Measurements from ENCODE around the gene DARS1. TPM values are rescaled to one million over a fixed set of nuclear protein-coding genes. Genes with fewer than 3 reads are reported as not detected.

Gene DARS1
- total and polyA plus RNA-seq, 8 donors: 39.1 to 244 (median 62.1) TPM

DNA sequence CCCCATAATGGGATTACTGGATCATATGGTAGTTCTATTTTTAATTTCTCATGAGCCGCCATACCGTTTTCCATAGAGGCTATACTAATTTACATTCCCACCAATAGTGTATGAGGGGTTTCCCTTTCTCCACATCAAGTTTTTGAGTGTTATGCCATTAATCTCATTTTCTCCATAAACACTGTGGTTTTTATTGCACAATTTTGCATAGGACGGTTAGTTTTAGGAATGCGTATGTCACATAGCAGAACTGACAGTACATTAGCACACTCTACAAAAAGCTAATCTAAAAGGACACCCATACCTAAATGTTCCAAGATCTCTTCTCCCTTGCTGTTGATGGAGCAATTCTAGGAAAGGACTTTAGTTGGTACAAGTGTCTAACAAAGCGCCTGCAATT is 32.5 kb downstream of the DARS1 start:
- H3K27me3 ChIP-seq: no peaks in the 10 kb centered on the region

GRCh38 chr2:135951041-135951583 is 34.3 kb downstream of the DARS1 start:
- intact Hi-C loops (cut with DNase I; ENCODE audit: low total_unique reads): no loop called here
- H3K36me3 ChIP-seq: peaks cover 0 to 11% (median 8%) of the 10 kb centered on the region in 4 donors
- 81 to 90% (median 87%) methylated on average over 3 of the region's 3 CpGs for WGBS, 5 donors
- no peak for DNase-seq
- no peak for TF ChIP-seq POLR2AphosphoS5 (IDR thresholded peaks at IDR 0.05)
- TF ChIP-seq POLR2A (IDR thresholded peaks at IDR 0.05): no peak
- TF ChIP-seq, protein P1, sequence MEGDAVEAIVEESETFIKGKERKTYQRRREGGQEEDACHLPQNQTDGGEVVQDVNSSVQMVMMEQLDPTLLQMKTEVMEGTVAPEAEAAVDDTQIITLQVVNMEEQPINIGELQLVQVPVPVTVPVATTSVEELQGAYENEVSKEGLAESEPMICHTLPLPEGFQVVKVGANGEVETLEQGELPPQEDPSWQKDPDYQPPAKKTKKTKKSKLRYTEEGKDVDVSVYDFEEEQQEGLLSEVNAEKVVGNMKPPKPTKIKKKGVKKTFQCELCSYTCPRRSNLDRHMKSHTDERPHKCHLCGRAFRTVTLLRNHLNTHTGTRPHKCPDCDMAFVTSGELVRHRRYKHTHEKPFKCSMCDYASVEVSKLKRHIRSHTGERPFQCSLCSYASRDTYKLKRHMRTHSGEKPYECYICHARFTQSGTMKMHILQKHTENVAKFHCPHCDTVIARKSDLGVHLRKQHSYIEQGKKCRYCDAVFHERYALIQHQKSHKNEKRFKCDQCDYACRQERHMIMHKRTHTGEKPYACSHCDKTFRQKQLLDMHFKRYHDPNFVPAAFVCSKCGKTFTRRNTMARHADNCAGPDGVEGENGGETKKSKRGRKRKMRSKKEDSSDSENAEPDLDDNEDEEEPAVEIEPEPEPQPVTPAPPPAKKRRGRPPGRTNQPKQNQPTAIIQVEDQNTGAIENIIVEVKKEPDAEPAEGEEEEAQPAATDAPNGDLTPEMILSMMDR (IDR thresholded peaks at IDR 0.05): no peak
- no peak for TF ChIP-seq EP300 (IDR thresholded peaks at IDR 0.05)
- H3K9me3 ChIP-seq: no peaks in the 10 kb centered on the region
- no peak overlapping the region for H3K27ac ChIP-seq
- peaks cover 3 to 31% (median 13%) of the 10 kb centered on the region in 4 donors for H3K4me1 ChIP-seq
- H3K27me3 ChIP-seq: no peaks in the 10 kb centered on the region
- no peak overlapping the region for H3K4me3 ChIP-seq

More for the DNA sequence above, 32.5 kb downstream of the DARS1 start:
- H3K36me3 ChIP-seq: peaks cover 0 to 17% (median 10%) of the 10 kb centered on the region in 4 donors
- 90 to 97% (median 94%) methylated on average over 5 of the region's 5 CpGs for WGBS, 5 donors
- H3K4me1 ChIP-seq: peaks cover 3 to 30% (median 13%) of the 10 kb centered on the region in 4 donors
- no peak overlapping the region for H3K4me3 ChIP-seq
- intact Hi-C loops (cut with DNase I; ENCODE audit: low total_unique reads): no loop called here
- H3K27ac ChIP-seq: no peak overlapping the region
- H3K9me3 ChIP-seq: no peaks in the 10 kb centered on the region
- no peak for TF ChIP-seq POLR2A (IDR thresholded peaks at IDR 0.05)
- no peak for TF ChIP-seq POLR2AphosphoS5 (IDR thresholded peaks at IDR 0.05)
- TF ChIP-seq, protein P1 (IDR thresholded peaks at IDR 0.05): no peak
- no peak for TF ChIP-seq EP300 (IDR thresholded peaks at IDR 0.05)
- no peak for DNase-seq

GRCh38 chr2:135949451-135950234 is 35.8 kb downstream of the DARS1 start:
- Histone ChIP-seq H3K27me3 (no peaks in the 10 kb centered on the region), H3K27ac (peak overlapping the region in 1 of 5 donors; percentile 1), H3K4me3 (no peak overlapping the region), H3K4me1 (peaks cover 0 to 31% (median 13%) of the 10 kb centered on the region in 4 donors), H3K9me3 (no peaks in the 10 kb centered on the region), H3K36me3 (peaks cover 0 to 11% (median 8%) of the 10 kb centered on the region in 4 donors)
- WGBS, 5 donors: 54 to 62% (median 57%) methylated on average over 3 of the region's 3 CpGs
- TF ChIP-seq POLR2A (IDR thresholded peaks at IDR 0.05): no peak
- TF ChIP-seq EP300 (IDR thresholded peaks at IDR 0.05): no peak
- TF ChIP-seq, protein P1 (IDR thresholded peaks at IDR 0.05): no peak
- no peak for TF ChIP-seq POLR2AphosphoS5 (IDR thresholded peaks at IDR 0.05)
- intact Hi-C loops (cut with DNase I; ENCODE audit: low total_unique reads): no loop called here
- no peak for DNase-seq

DNA sequence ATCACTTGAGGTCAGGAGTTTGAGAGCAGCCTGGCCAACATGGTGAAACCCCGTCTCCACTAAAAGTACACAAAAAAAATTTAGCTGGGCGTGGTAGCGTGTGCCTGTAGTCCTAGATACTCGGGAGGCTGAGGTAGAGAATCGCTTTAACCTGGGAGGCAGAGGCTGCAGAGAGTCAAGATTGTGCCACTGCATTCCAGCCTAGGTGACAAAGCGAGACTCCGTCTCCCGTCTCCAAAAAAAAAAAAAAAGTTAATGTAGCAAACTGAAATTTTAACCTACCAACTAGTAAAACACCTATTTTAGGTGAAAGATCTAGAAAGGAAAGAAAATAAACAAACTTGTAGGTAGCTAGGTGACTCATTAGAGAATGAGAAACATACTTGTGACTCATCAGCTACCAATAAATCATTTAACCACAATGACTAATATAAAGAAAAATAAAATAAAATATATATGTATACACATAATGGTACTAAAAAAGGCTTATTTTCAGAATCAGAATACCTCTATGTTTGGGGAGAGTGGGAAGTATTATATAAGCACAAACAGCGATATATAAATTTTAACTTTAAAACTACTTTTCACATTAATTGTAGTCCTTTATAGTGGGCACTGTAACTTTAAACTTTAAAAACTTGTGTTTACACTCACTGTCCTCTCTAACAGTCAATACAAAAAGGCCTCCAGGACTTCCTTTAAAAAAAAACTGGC is 36.6 kb downstream of the DARS1 start:
- Histone ChIP-seq H3K9me3 (no peaks in the 10 kb centered on the region), H3K27me3 (no peaks in the 10 kb centered on the region), H3K36me3 (peaks cover 0 to 11% (median 8%) of the 10 kb centered on the region in 4 donors), H3K27ac (peak overlapping the region in 3 of 5 donors; percentile 31 to 67 (median 49)), H3K4me3 (no peak overlapping the region), H3K4me1 (peaks cover 0 to 31% (median 13%) of the 10 kb centered on the region in 4 donors)
- intact Hi-C loops (cut with DNase I; ENCODE audit: low total_unique reads): no loop called here
- DNase-seq: peak in 1 of 2 donors; percentile 16
- WGBS, 5 donors: 67 to 82% (median 76%) methylated on average over 9 of the region's 9 CpGs
- TF ChIP-seq POLR2AphosphoS5 (IDR thresholded peaks at IDR 0.05): no peak
- TF ChIP-seq, protein P1 (IDR thresholded peaks at IDR 0.05): no peak
